Activated B cell treated with CpG ODN at 0.5 μM for 24 hours (primary cell): ENCODE data around the gene LMO3. TPM values are rescaled to one million over a fixed set of nuclear protein-coding genes. Genes with fewer than 3 reads are reported as not detected.
"Not testable (repeated sequence)": the region's sequence is repeated elsewhere in the genome, so short reads cannot be mapped to it uniquely, and the experiment has no call there.

ENCODE experiments used
- ATAC-seq: fragments of 200-7000 bp; cut with Tn5 transposase; one replicate; pipeline ENCODE4 v1.10.0; 2021; ENCODE audit warnings: low read depth, mild to moderate bottlenecking, moderate library complexity
- CTCF ChIA-PET: fragments of 350-600 bp; sonication (Branson Sonifier 250); formaldehyde crosslinking; loops from one replicate; lab custom pipeline; 2021; ENCODE audit warnings: antibody characterized with exemption; lab: Charles Lee
- POLR2A ChIA-PET: fragments of 350-600 bp; sonication (Branson Sonifier 250); formaldehyde crosslinking; loops from one replicate; lab custom pipeline; 2021; ENCODE audit warnings: antibody characterized with exemption; lab: Charles Lee
- DNase-seq: peaks from one replicate; pipeline ENCODE4 v3.0.0; 2022
- H3K27ac Mint-ChIP-seq: one replicate; pipeline ENCODE4 v1.8.0; 2020; ENCODE audit warnings: mixed read lengths
- H3K27me3 Mint-ChIP-seq: one replicate; pipeline ENCODE4 v1.8.0; 2021; ENCODE audit warnings: mixed read lengths
- H3K36me3 Mint-ChIP-seq: one replicate; pipeline ENCODE4 v1.8.0; 2021; ENCODE audit warnings: low read depth, mixed read lengths
- H3K4me1 Mint-ChIP-seq: one replicate; pipeline ENCODE4 v1.8.0; 2021; ENCODE audit warnings: mixed read lengths
- H3K4me3 Mint-ChIP-seq: one replicate; pipeline ENCODE4 v1.8.0; 2020; ENCODE audit warnings: mild to moderate bottlenecking, mixed read lengths
- H3K9me3 Mint-ChIP-seq: one replicate; pipeline ENCODE4 v1.8.0; 2020; ENCODE audit warnings: mixed read lengths
- CTCF ChIP-seq: fragments of 200-600 bp; IDR thresholded peaks from one replicate; pipeline ENCODE4 v1.8.0; 2022; ENCODE audit warnings: antibody characterized with exemption, mild to moderate bottlenecking
- intact Hi-C: fragments of 100-400 bp; cut with micrococcal nuclease; formaldehyde crosslinking; loops from one replicate; pipeline ENCODE4 v1.15.1; 2024
- total RNA-seq: library from RNA; stranded (reverse); gene quantifications from 2 replicates; pipeline ENCODE4 v1.2.3, GENCODE V29; 2022

Gene LMO3
- total RNA-seq, 1 donor from 2014 or later = not detected

GRCh38 chr12:16545836-16546235 lies 60.1 kb downstream of the LMO3 start:
- Mint-ChIP-seq H3K4me1 (no peaks in the 10 kb centered on the region), H3K27ac (no peak overlapping the region), H3K36me3 (no peaks in the 10 kb centered on the region), H3K9me3 (no peaks in the 10 kb centered on the region), H3K4me3 (no peak overlapping the region), H3K27me3 (no peaks in the 10 kb centered on the region)
- DNase-seq = no peak
- ATAC-seq = no peak
- intact Hi-C loops = no loop called here
- TF ChIP-seq CTCF = no peak
- ChIA-PET CTCF (no interaction called here), POLR2A (no interaction called here)

- H3K27ac Mint-ChIP-seq = no peak overlapping the region
- H3K36me3 Mint-ChIP-seq = no peaks in the 10 kb centered on the region
- no peaks in the 10 kb centered on the region for H3K27me3 Mint-ChIP-seq
- H3K9me3 Mint-ChIP-seq = no peaks in the 10 kb centered on the region
- DNase-seq (no peak), ATAC-seq (no peak)
- intact Hi-C loops = no loop called here
- no peaks in the 10 kb centered on the region for H3K4me1 Mint-ChIP-seq
- ChIA-PET CTCF (no interaction called here), POLR2A (no interaction called here)
- H3K4me3 Mint-ChIP-seq = no peak overlapping the region
- no peak for TF ChIP-seq CTCF
These were observed 63.4 kb downstream of the LMO3 start for GRCh38 chr12:16542586-16542985.

- H3K27ac Mint-ChIP-seq, POLR2A ChIA-PET, H3K27me3 Mint-ChIP-seq, H3K9me3 Mint-ChIP-seq, CTCF ChIA-PET, H3K4me3 Mint-ChIP-seq, H3K36me3 Mint-ChIP-seq, DNase-seq, ATAC-seq, intact Hi-C loops, H3K4me1 Mint-ChIP-seq: not testable (repeated sequence)
These were observed 68.3 kb downstream of the LMO3 start for GRCh38 chr12:16537652-16538051.

- TF ChIP-seq CTCF = no peak
- ChIA-PET CTCF (no interaction called here), POLR2A (no interaction called here)
- Mint-ChIP-seq H3K4me1 (no peaks in the 10 kb centered on the region), H3K27me3 (no peaks in the 10 kb centered on the region), H3K4me3 (no peak overlapping the region), H3K36me3 (no peaks in the 10 kb centered on the region), H3K9me3 (peaks cover 3% of the 10 kb centered on the region), H3K27ac (no peak overlapping the region)
- ATAC-seq = no peak
- intact Hi-C loops = no loop called here
- no peak for DNase-seq
These were observed 74.3 kb downstream of the LMO3 start for GRCh38 chr12:16531621-16532020.

GRCh38 chr12:16530268-16530850 lies 75.6 kb downstream of the LMO3 start:
- Mint-ChIP-seq H3K9me3 (no peaks in the 10 kb centered on the region), H3K4me3 (no peak overlapping the region), H3K36me3 (no peaks in the 10 kb centered on the region), H3K4me1 (no peaks in the 10 kb centered on the region), H3K27ac (no peak overlapping the region), H3K27me3 (no peaks in the 10 kb centered on the region)
- ChIA-PET CTCF (no interaction called here), POLR2A (no interaction called here)
- intact Hi-C loops = no loop called here
- TF ChIP-seq CTCF = no peak
- DNase-seq (no peak), ATAC-seq (no peak)

- ChIA-PET CTCF (no interaction called here), POLR2A (no interaction called here)
- Mint-ChIP-seq H3K9me3 (no peaks in the 10 kb centered on the region), H3K27ac (no peak overlapping the region), H3K4me1 (no peaks in the 10 kb centered on the region), H3K36me3 (no peaks in the 10 kb centered on the region), H3K4me3 (no peak overlapping the region), H3K27me3 (no peaks in the 10 kb centered on the region)
- no peak for TF ChIP-seq CTCF
- ATAC-seq = no peak
- intact Hi-C loops = no loop called here
- DNase-seq = no peak
These were observed 79.3 kb downstream of the LMO3 start for GRCh38 chr12:16526693-16527092.
